Smooth muscle cell (in vitro differentiated cells): ENCODE results near the gene CCNL2. TPM values are rescaled to one million over a fixed set of nuclear protein-coding genes. Genes with fewer than 3 reads are reported as not detected.

ENCODE experiments used
- DNase-seq: peaks from one replicate; lab custom pipeline; 2025; ENCODE audit not compliant: unreplicated experiment; lab: John Stamatoyannopoulos, UW
- H2AFZ ChIP-seq: fragments of 200-600 bp; sonication (generic); 2 replicates; pipeline ENCODE4 v1.6.0; 2016; ENCODE audit warnings: antibody characterized with exemption, low read depth, mild to moderate bottlenecking
- H3F3A ChIP-seq: fragments of 200-600 bp; sonication (generic); 2 replicates; pipeline ENCODE4 v1.6.0; 2017; ENCODE audit warnings: antibody characterized with exemption, low read depth
- H3K27ac ChIP-seq: fragments of 200-600 bp; sonication (generic); 2 replicates; pipeline ENCODE4 v1.5.1; 2016; ENCODE audit warnings: low read depth, mild to moderate bottlenecking
- H3K27me3 ChIP-seq: fragments of 200-600 bp; sonication (generic); 2 replicates; pipeline ENCODE4 v1.6.1; 2016; ENCODE audit warnings: low read depth, mild to moderate bottlenecking
- H3K36me3 ChIP-seq: fragments of 200-600 bp; sonication (generic); 2 replicates; pipeline ENCODE4 v1.5.1; 2016; ENCODE audit warnings: low read depth
- H3K4me1 ChIP-seq: fragments of 200-600 bp; sonication (generic); 2 replicates; pipeline ENCODE4 v1.5.1; 2016; ENCODE audit warnings: low read depth
- H3K4me2 ChIP-seq: fragments of 200-600 bp; sonication (generic); 2 replicates; pipeline ENCODE4 v1.6.0; 2016; ENCODE audit warnings: mild to moderate bottlenecking
- H3K4me3 ChIP-seq: fragments of 200-600 bp; sonication (generic); 2 replicates; pipeline ENCODE4 v1.5.1; 2016; ENCODE audit warnings: mild to moderate bottlenecking
- H3K79me2 ChIP-seq: fragments of 200-600 bp; sonication (generic); 2 replicates; pipeline ENCODE4 v1.6.0; 2016; ENCODE audit warnings: low read depth, mild to moderate bottlenecking
- H3K9ac ChIP-seq: fragments of 200-600 bp; sonication (generic); 2 replicates; pipeline ENCODE4 v1.6.0; 2016; ENCODE audit warnings: low read depth
- H3K9me3 ChIP-seq: fragments of 200-600 bp; sonication (generic); replicated peaks from 2 replicates; pipeline ENCODE4 v1.5.1; 2016; ENCODE audit warnings: low read depth
- H4K20me1 ChIP-seq: fragments of 200-600 bp; sonication (generic); 2 replicates; pipeline ENCODE4 v1.6.0; 2016; ENCODE audit warnings: low read depth
- WGBS: methylation state at CpG from one replicate; pipeline ENCODE4 v1.1.7; 2016; ENCODE audit warnings: low lambda C conversion rate; 5-methylcytosine and 5-hydroxymethylcytosine counted together
- polyA plus RNA-seq: library from polyadenylated mRNA; unstranded; fragments of >200 nt; fragmentation: Nextera tagmentation; extraction: Ambion mirVana; gene quantifications from 2 replicates; pipeline ENCODE4 v1.2.1, GENCODE V29; 2016
- total RNA-seq: library from RNA; depleted of rRNA; stranded (reverse); fragments of >200 nt; gene quantifications from 2 replicates; pipeline ENCODE4 v1.2.3, GENCODE V29; 2014
- TF ChIP-seq, protein P1 (sequence below): fragments of 200-600 bp; sonication (generic); IDR thresholded peaks from 2 replicates; pipeline ENCODE4 v1.5.1; 2017; ENCODE audit warnings: borderline replicate concordance, mild to moderate bottlenecking, antibody characterized with exemption; ENCODE audit not compliant: insufficient read depth, poor library complexity, severe bottlenecking

The CCNL2 gene
- total and polyA plus RNA-seq, 2 experiments from 2014 or later = 144 to 180 TPM

DNA sequence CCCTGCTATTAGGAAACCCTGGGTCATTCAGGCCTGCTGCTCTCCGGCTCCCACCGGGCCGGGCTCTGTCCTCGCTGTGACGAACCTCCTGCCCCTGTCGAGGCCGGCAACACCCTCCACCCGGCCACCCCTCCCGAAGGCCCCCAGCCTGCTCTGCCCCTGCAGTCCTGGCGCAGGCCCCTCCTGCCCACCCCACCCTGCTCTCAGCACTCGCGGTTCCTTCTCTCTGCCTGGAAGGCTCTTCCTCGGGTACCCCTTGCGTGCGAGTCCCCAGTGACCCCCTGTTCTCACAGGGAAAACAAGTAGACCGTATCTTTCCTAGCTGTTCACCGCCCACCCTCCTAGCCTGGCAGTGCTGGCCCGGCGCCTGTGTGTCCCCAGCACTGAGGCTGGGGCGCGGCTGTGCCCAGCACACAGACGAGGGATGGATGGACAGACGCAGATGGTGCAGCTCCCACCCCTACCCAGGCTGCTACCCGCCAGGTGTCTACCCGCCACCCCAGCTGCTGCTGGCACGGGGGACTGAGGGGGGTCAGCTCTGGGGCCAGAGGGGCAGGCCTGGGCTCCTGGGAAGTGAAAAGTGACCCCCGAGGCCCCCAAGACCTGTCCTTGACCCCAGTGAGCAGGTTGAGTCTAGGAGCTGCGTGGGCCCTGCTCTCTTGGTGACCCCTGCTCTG lies 33.3 kb upstream of the CCNL2 start:
- peaks cover 16% of the 10 kb centered on the region for H3K79me2 ChIP-seq
- peak overlapping the region; percentile 89 for H3K27ac ChIP-seq
- H2AFZ ChIP-seq = no peak overlapping the region

DNA sequence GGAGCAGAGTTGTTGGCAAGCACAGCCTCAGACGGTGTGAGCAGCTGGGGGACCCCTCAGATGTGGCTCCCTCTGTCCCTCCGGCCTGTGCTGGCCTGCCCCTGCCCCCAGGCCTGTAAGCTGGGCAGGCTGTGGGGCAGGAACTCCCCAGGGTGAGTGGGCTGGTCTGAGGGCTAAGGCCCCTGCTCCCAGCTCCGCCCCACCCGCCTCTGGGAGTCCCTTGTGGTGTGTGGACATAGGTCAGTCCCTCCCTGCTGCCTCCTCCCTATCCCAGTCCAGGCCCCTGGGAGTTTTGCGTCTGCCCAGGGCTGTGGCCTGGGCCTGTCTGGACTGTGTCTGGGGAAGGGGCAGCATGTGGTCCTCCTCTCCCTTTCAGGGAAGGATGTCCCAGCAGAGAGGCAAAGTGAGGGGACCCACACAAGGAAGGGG lies 32.7 kb upstream of the CCNL2 start:
- 5% methylated on average over 5 of the region's 5 CpGs for WGBS

More for the DNA sequence above, 33.3 kb upstream of the CCNL2 start:
- Histone ChIP-seq H3K27me3 (no peaks in the 10 kb centered on the region), H3K36me3 (no peaks in the 10 kb centered on the region), H3F3A (peaks cover 32% of the 10 kb centered on the region), H3K9ac (no peak overlapping the region), H4K20me1 (peaks cover 15% of the 10 kb centered on the region), H3K4me1 (peaks cover 60% of the 10 kb centered on the region), H3K9me3 (no peaks in the 10 kb centered on the region), H3K4me2 (peak overlapping the region; percentile 97), H3K4me3 (no peak overlapping the region)
- DNase-seq = no peak
- WGBS = 72% methylated on average over 20 of the region's 28 CpGs
- TF ChIP-seq, protein P1, sequence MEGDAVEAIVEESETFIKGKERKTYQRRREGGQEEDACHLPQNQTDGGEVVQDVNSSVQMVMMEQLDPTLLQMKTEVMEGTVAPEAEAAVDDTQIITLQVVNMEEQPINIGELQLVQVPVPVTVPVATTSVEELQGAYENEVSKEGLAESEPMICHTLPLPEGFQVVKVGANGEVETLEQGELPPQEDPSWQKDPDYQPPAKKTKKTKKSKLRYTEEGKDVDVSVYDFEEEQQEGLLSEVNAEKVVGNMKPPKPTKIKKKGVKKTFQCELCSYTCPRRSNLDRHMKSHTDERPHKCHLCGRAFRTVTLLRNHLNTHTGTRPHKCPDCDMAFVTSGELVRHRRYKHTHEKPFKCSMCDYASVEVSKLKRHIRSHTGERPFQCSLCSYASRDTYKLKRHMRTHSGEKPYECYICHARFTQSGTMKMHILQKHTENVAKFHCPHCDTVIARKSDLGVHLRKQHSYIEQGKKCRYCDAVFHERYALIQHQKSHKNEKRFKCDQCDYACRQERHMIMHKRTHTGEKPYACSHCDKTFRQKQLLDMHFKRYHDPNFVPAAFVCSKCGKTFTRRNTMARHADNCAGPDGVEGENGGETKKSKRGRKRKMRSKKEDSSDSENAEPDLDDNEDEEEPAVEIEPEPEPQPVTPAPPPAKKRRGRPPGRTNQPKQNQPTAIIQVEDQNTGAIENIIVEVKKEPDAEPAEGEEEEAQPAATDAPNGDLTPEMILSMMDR = no peak

DNA sequence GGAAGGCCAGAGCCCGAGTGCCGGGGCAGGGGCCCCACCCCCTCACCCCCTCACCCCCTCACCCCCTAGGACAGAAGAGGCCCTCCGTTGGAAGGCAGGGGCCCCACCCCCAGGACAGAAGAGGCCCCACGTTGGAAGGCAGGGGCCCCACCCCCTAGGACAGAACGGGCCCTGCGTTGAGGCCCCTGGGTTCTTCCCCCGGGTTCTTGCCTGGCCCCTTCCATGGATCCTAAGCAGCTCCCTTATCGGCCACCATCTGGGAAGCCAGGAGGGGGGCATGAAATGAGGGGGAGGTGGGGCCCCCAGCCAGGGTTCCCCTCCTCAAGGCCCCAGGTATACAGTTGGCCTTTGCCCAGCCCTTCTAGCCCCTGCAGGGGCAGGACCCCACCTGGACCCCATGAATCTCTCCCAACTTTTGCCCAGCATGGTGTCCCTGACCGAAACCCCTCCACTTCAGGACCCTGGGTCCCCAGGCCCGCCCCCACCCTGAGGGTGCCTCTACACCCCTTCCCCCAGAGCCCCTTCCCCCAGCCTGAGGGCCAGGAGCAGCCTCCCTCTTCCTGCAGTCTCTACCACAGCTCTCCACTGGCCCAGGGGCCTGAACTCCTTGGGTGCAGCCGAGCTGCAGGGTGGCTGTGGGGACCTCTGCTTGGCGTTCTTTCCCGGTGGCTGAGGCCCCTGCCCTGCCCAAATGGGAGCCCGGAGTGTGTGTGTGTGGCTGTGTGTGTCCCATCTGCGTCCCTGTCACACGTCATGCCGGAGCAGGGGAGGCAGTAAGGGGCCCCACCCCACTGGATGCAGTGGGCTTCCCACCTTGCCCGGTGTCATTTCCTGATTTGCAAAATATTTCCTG lies 32.1 kb upstream of the CCNL2 start:
- Histone ChIP-seq H2AFZ (no peak overlapping the region), H3K27ac (peak overlapping the region; percentile 89), H3K9me3 (no peaks in the 10 kb centered on the region), H3F3A (peaks cover 32% of the 10 kb centered on the region), H3K4me1 (peaks cover 61% of the 10 kb centered on the region), H3K4me3 (no peak overlapping the region), H4K20me1 (peaks cover 3% of the 10 kb centered on the region), H3K4me2 (peak overlapping the region; percentile 97), H3K36me3 (no peaks in the 10 kb centered on the region), H3K79me2 (peaks cover 5% of the 10 kb centered on the region), H3K9ac (no peak overlapping the region), H3K27me3 (no peaks in the 10 kb centered on the region)
- TF ChIP-seq, protein P1 = no peak
- DNase-seq = no peak
- WGBS = 11% methylated on average over 14 of the region's 18 CpGs

More for the DNA sequence above, 32.7 kb upstream of the CCNL2 start:
- H3K27me3 ChIP-seq = no peaks in the 10 kb centered on the region
- peak overlapping the region; percentile 89 for H3K27ac ChIP-seq
- H3K79me2 ChIP-seq = peaks cover 11% of the 10 kb centered on the region
- TF ChIP-seq, protein P1 = no peak
- peaks cover 32% of the 10 kb centered on the region for H3F3A ChIP-seq
- peaks cover 60% of the 10 kb centered on the region for H3K4me1 ChIP-seq
- no peaks in the 10 kb centered on the region for H3K36me3 ChIP-seq
- peak; percentile 27 for DNase-seq
- H2AFZ ChIP-seq = no peak overlapping the region
- H3K4me3 ChIP-seq = no peak overlapping the region
- no peak overlapping the region for H3K9ac ChIP-seq
- peak overlapping the region; percentile 97 for H3K4me2 ChIP-seq
- no peaks in the 10 kb centered on the region for H3K9me3 ChIP-seq
- H4K20me1 ChIP-seq = peaks cover 10% of the 10 kb centered on the region
